ENCODE data around the gene NPY2R. TPM values are rescaled to one million over a fixed set of nuclear protein-coding genes. Genes with fewer than 3 reads are reported as not detected.
A peak's percentile ranks its signal among the peaks of the same experiment; 100 is the strongest.

The NPY2R gene, protein sequence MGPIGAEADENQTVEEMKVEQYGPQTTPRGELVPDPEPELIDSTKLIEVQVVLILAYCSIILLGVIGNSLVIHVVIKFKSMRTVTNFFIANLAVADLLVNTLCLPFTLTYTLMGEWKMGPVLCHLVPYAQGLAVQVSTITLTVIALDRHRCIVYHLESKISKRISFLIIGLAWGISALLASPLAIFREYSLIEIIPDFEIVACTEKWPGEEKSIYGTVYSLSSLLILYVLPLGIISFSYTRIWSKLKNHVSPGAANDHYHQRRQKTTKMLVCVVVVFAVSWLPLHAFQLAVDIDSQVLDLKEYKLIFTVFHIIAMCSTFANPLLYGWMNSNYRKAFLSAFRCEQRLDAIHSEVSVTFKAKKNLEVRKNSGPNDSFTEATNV
- not detected in 2 replicates for total RNA-seq

DNA sequence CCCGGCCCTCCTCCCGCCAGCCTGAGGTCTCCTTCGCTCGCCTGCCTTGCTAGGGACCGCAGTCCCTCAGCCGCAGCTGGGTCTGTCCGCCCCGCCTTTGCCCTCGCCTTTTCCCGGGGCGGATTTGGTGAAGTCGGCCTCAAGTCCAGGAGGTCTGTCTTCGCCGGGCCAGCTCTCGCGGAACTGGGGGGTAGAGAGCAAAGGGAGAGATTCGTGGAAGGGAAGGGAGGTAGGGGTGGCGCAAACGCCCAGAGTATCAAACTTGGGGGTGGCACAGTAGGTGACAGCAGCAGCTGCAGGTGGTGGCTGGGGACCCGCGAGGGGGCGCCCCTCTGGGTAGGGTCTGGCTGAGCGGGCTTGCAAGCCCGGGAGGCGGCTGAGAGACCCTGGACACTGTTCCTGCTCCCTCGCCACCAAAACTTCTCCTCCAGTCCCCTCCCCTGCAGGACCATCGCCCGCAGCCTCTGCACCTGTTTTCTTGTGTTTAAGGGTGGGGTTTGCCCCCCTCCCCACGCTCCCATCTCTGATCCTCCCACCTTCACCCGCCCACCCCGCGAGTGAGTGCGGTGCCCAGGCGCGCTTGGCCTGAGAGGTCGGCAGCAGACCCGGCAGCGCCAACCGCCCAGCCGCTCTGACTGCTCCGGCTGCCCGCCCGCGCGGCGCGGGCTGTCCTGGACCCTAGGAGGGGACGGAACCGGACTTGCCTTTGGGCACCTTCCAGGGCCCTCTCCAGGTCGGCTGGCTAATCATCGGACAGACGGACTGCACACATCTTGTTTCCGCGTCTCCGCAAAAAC, at the start of gene NPY2R:
TSS of gene NPY2R (plus strand) at position 379 of the 797 bp plus-strand sequence. CDS start 5,304 bp downstream, outside the sequence.
- TF ChIP-seq, protein P1, sequence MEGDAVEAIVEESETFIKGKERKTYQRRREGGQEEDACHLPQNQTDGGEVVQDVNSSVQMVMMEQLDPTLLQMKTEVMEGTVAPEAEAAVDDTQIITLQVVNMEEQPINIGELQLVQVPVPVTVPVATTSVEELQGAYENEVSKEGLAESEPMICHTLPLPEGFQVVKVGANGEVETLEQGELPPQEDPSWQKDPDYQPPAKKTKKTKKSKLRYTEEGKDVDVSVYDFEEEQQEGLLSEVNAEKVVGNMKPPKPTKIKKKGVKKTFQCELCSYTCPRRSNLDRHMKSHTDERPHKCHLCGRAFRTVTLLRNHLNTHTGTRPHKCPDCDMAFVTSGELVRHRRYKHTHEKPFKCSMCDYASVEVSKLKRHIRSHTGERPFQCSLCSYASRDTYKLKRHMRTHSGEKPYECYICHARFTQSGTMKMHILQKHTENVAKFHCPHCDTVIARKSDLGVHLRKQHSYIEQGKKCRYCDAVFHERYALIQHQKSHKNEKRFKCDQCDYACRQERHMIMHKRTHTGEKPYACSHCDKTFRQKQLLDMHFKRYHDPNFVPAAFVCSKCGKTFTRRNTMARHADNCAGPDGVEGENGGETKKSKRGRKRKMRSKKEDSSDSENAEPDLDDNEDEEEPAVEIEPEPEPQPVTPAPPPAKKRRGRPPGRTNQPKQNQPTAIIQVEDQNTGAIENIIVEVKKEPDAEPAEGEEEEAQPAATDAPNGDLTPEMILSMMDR (IDR thresholded peaks at IDR 0.05; ENCODE audit: insufficient read depth, low read length, poor library complexity, severe bottlenecking) = peak; percentile 40
- H3K4me3 ChIP-seq (ENCODE audit: low read depth, low read length) = peak within 1 kb of the TSS; percentile 41
- H3K36me3 ChIP-seq (ENCODE audit: control insufficient read depth, insufficient read depth, low read length) = no peaks in the 10 kb centered on the region
- peaks cover 16% of the 10 kb centered on the region for H3K27me3 ChIP-seq (ENCODE audit: control insufficient read depth, insufficient read depth, low read length)
- no peak for DNase-seq (ENCODE audit: low read depth)

DNA sequence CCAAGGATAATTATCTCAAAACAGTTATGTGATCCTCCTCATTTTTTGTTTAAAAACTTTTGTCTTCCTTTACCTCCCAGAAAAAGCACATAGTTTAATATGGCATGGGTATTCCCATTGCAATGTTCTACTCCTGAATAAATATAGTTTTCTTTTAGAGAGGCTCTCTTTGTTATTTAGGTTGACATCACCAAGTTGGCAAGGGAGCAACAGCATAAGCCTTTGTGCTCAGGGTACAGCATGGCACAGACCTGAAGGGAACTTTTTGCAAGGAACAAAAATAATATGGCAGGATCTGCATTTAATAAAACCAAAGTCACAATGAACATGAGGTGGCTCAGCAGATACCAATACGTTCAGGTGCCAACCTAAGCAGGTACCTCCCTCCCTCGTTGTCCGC, 47.1 kb upstream of the NPY2R start:
- Histone ChIP-seq H3K36me3 (ENCODE audit: control insufficient read depth, insufficient read depth, low read length) (no peaks in the 10 kb centered on the region), H3K27me3 (ENCODE audit: control insufficient read depth, insufficient read depth, low read length) (no peaks in the 10 kb centered on the region), H3K4me3 (ENCODE audit: low read depth, low read length) (no peak overlapping the region)
- TF ChIP-seq, protein P1 (IDR thresholded peaks at IDR 0.05; ENCODE audit: insufficient read depth, low read length, poor library complexity, severe bottlenecking) = no peak
- DNase-seq (ENCODE audit: low read depth) = no peak

GRCh38 chr4:155164718-155165117, 43.7 kb upstream of the NPY2R start:
- Histone ChIP-seq H3K4me3 (ENCODE audit: low read depth, low read length) (no peak overlapping the region), H3K36me3 (ENCODE audit: control insufficient read depth, insufficient read depth, low read length) (no peaks in the 10 kb centered on the region), H3K27me3 (ENCODE audit: control insufficient read depth, insufficient read depth, low read length) (no peaks in the 10 kb centered on the region)
- no peak for DNase-seq (ENCODE audit: low read depth)
- TF ChIP-seq, protein P1 (IDR thresholded peaks at IDR 0.05; ENCODE audit: insufficient read depth, low read length, poor library complexity, severe bottlenecking) = no peak

DNA sequence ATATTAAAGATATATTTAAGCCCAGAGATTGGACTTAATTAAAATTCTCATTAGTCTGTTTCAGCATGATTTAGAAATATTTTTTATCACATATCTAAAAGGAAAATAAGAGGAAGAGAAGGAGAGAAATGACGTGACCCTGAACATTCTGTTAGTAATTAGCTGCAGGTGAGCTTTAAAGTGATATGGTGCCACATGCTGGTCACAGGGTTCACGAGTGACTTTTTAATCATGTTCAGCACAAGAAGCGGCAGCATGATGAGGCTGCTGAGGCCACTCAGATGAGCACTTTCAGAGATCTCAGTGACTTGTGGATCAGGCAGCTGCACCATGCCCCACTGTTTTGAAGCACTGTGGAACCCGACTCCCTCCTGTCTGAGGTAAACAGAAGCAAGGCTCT, 37.9 kb upstream of the NPY2R start:
- Histone ChIP-seq H3K4me3 (ENCODE audit: low read depth, low read length) (no peak overlapping the region), H3K36me3 (ENCODE audit: control insufficient read depth, insufficient read depth, low read length) (no peaks in the 10 kb centered on the region), H3K27me3 (ENCODE audit: control insufficient read depth, insufficient read depth, low read length) (no peaks in the 10 kb centered on the region)
- TF ChIP-seq, protein P1 (IDR thresholded peaks at IDR 0.05; ENCODE audit: insufficient read depth, low read length, poor library complexity, severe bottlenecking) = no peak
- no peak for DNase-seq (ENCODE audit: low read depth)

- Histone ChIP-seq H3K4me3 (ENCODE audit: low read depth, low read length) (no peak overlapping the region), H3K36me3 (ENCODE audit: control insufficient read depth, insufficient read depth, low read length) (no peaks in the 10 kb centered on the region), H3K27me3 (ENCODE audit: control insufficient read depth, insufficient read depth, low read length) (no peaks in the 10 kb centered on the region)
- no peak for DNase-seq (ENCODE audit: low read depth)
- TF ChIP-seq, protein P1 (IDR thresholded peaks at IDR 0.05; ENCODE audit: insufficient read depth, low read length, poor library complexity, severe bottlenecking) = no peak
Observed at GRCh38 chr4:155173371-155173770, 35.1 kb upstream of the NPY2R start.
